Thoracic aorta (tissue), 2 donors: ENCODE results near the gene PRSS16. TPM values are rescaled to one million over a fixed set of nuclear protein-coding genes. Genes with fewer than 3 reads are reported as not detected.

Source experiments
- ATAC-seq: fragments of 150-250 bp; one replicate; pipeline ENCODE4 v1.8.0; 2017; ENCODE audit warnings: low read depth; ENCODE audit not compliant: insufficient number of reproducible peaks, low FRiP score
- DNase-seq: peaks from one replicate; pipeline ENCODE4 v3.0.0-alpha.2; 2020; ENCODE audit warnings: low spot score
- H3K27ac ChIP-seq, 2 donors: fragments of 200-600 bp; sonication (generic); 1 replicate in 1 of 2; 2 replicates in 1 of 2; pipeline ENCODE4 v1.5.1; 2016; ENCODE audit warnings: mild to moderate bottlenecking in 2 of 2, moderate library complexity in 2 of 2
- H3K27me3 ChIP-seq: fragments of 200-600 bp; sonication (generic); replicated peaks from 2 replicates; pipeline ENCODE4 v1.6.0; 2016; ENCODE audit warnings: mild to moderate bottlenecking; ENCODE audit not compliant: insufficient read depth
- H3K36me3 ChIP-seq: fragments of 200-600 bp; sonication (generic); one replicate; pipeline ENCODE4 v1.5.1; 2016
- H3K4me1 ChIP-seq, 2 donors: fragments of 200-600 bp; sonication (generic); 1 replicate in 1 of 2; 2 replicates in 1 of 2; pipeline versions ENCODE4 v1.5.1 to v1.6.0; 2016; ENCODE audit warnings: low read depth in 2 of 2, mild to moderate bottlenecking in 1 of 2; ENCODE audit not compliant: control insufficient read depth in 1 of 2
- H3K4me3 ChIP-seq: fragments of 200-600 bp; sonication (generic); 2 replicates; pipeline ENCODE4 v1.5.1; 2016; ENCODE audit warnings: mild to moderate bottlenecking
- H3K9me3 ChIP-seq: fragments of 200-600 bp; sonication (generic); 2 replicates; pipeline ENCODE4 v1.5.1; 2016
- CTCF ChIP-seq: fragments of 200-600 bp; sonication (generic); IDR thresholded peaks from one replicate; pipeline ENCODE4 v1.5.1; 2019; ENCODE audit warnings: antibody characterized with exemption
- total RNA-seq, 2 donors: library from RNA; depleted of rRNA; stranded (reverse); fragments of >200 nt; gene quantifications; one replicate each; pipeline versions ENCODE4 v1.1.0 to v1.2.3, GENCODE V29; 2016

PRSS16 gene
- total RNA-seq, 2 donors from 2014 or later, result not detected

DNA sequence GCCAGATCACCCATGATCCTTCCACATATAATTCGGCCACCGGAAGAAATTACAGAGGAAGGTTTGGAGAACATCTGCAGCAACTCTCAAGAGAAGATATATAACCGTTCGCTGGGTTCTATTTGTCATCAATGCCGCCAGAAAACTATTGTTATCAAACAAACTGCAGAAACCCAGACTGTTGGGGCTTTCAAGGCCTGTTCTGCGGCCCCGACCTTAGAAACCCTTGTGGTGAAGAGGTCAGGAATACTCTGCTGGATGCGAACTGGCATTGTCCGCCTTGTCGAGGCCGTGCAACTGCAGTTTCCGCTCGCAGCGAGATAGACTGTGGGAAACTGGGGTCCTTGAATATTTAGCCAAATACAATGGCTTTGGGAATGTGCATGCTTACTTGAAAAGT lies 21.3 kb downstream of the PRSS16 start:
- H3K27ac ChIP-seq, result no peak overlapping the region
- ATAC-seq (no peak), DNase-seq (no peak)
- no peaks in the 10 kb centered on the region for H3K4me1 ChIP-seq
- no peak for TF ChIP-seq CTCF
- no peaks in the 10 kb centered on the region for H3K36me3 ChIP-seq
- no peaks in the 10 kb centered on the region for H3K27me3 ChIP-seq
- H3K9me3 ChIP-seq, result no peaks in the 10 kb centered on the region
- no peak overlapping the region for H3K4me3 ChIP-seq

- ATAC-seq, result no peak
- H3K27ac ChIP-seq, result no peak overlapping the region
- TF ChIP-seq CTCF, result no peak
Measured at GRCh38 chr6:27273783-27274182, 26.3 kb downstream of the PRSS16 start.

DNA sequence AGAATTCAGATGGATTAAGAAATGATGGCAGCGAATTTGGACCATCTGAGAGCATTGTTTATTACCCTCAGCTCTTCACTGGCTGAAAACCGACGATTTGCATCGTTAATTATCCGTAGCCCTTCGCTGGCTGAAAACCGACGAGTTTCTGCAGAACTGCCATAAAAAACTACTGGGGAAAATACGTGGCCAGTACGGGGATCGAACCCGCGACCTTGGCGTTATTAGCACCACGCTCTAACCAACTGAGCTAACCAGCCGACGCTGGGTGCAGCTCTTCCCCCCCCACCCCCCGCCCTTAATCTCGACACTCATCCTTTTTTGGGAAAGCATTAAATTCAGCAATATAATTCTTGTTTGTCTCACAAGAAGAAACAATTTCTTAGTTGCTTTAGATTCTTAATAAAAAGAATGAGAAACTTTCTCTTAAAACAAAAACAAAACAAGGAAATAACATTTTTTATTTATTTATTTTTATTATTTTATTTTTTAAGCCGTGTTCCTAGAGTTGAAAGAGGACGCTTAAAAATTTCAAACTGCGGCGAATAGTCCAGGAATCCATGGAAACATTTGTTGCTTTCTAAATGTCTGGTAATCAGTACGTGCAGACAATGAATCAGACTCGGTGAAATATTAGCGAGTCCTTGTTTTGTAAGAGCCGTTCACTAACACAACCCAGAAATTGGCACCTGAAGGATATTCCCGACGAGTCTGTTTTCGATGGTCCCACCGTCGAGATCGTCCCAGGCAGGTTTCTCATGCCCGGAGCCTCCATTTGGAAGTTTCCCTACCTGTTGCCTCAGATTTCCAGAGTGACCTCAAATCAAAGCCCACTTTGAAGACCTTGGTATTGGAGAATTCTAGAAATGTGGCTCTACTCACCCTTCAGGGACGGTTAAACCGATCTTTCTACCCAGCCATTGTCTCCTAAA lies 27.8 kb downstream of the PRSS16 start:
- ATAC-seq (no peak), DNase-seq (no peak)
- Histone ChIP-seq H3K4me1 (no peaks in the 10 kb centered on the region), H3K36me3 (no peaks in the 10 kb centered on the region), H3K27me3 (no peaks in the 10 kb centered on the region), H3K27ac (no peak overlapping the region), H3K9me3 (no peaks in the 10 kb centered on the region), H3K4me3 (no peak overlapping the region)
- TF ChIP-seq CTCF, result no peak

More at GRCh38 chr6:27273783-27274182, 26.3 kb downstream of the PRSS16 start:
- H3K9me3 ChIP-seq, result no peaks in the 10 kb centered on the region
- no peak overlapping the region for H3K4me3 ChIP-seq
- no peaks in the 10 kb centered on the region for H3K36me3 ChIP-seq
- no peaks in the 10 kb centered on the region for H3K27me3 ChIP-seq
- DNase-seq, result no peak
- H3K4me1 ChIP-seq, result no peaks in the 10 kb centered on the region

- H3K27ac ChIP-seq, result no peak overlapping the region
- TF ChIP-seq CTCF, result no peak
- no peaks in the 10 kb centered on the region for H3K9me3 ChIP-seq
- ATAC-seq (no peak), DNase-seq (no peak)
- no peaks in the 10 kb centered on the region for H3K4me1 ChIP-seq
- H3K36me3 ChIP-seq, result no peaks in the 10 kb centered on the region
- no peak overlapping the region for H3K4me3 ChIP-seq
- H3K27me3 ChIP-seq, result no peaks in the 10 kb centered on the region
Measured at GRCh38 chr6:27279513-27280063, 32.1 kb downstream of the PRSS16 start.

- TF ChIP-seq CTCF, result no peak
- Histone ChIP-seq H3K27ac (no peak overlapping the region), H3K27me3 (no peaks in the 10 kb centered on the region), H3K4me3 (no peak overlapping the region), H3K4me1 (no peaks in the 10 kb centered on the region), H3K9me3 (no peaks in the 10 kb centered on the region), H3K36me3 (no peaks in the 10 kb centered on the region)
- no peak for ATAC-seq
- no peak for DNase-seq
Measured at GRCh38 chr6:27280064-27280539, 32.6 kb downstream of the PRSS16 start.
